ENCODE measurements around the gene SMAD3.

The SMAD3 gene

GRCh38 chr15:67242708-67243111 lies 177.3 kb downstream of the SMAD3 start:
- Histone ChIP-seq H3K27me3 (ENCODE audit: control insufficient read depth, insufficient read depth, low read length) (no peaks in the 10 kb centered on the region), H3K9ac (ENCODE audit: low read length) (no peak overlapping the region), H3K4me3 (ENCODE audit: low read depth, low read length) (no peak overlapping the region), H3K9me3 (ENCODE audit: control insufficient read depth, insufficient read depth, low read depth, low read length) (no peaks in the 10 kb centered on the region), H3K27ac (ENCODE audit: low read depth, low read length) (no peak overlapping the region), H3K4me1 (ENCODE audit: control insufficient read depth, insufficient read depth, low read length) (peaks cover 22% of the 10 kb centered on the region), H3K36me3 (ENCODE audit: control insufficient read depth, insufficient read depth, low read length) (peaks cover 4% of the 10 kb centered on the region; the same call in 1 of the 2 replicates)

Data from HUES6 (cell line).